HL-60/S4 (cell line): Measurements from ENCODE around the gene UXS1.
"Not testable (repeated sequence)": the region's sequence is repeated elsewhere in the genome, so short reads cannot be mapped to it uniquely, and the experiment has no call there.

Experiments used
- in situ Hi-C: fragments of 300-500 bp; cut with MboI; formaldehyde crosslinking; loops from 2 replicates; pipeline ENCODE4 v1.14.3; 2022; ENCODE audit warnings: low sequenced_read_pairs

UXS1 gene

GRCh38 chr2:106193977-106194778 is at the start of gene UXS1:
Gene UXS1 (minus strand): TSS chr2:106194301. CDS start chr2:106194241, 60 bp downstream.
- in situ Hi-C loops = no loop called here

- in situ Hi-C loops = not testable (repeated sequence)
Observed at GRCh38 chr2:106239491-106239890, 45.4 kb upstream of the UXS1 start.

- in situ Hi-C loops = not testable (repeated sequence)
Observed at GRCh38 chr2:106235392-106235791, 41.3 kb upstream of the UXS1 start.

GRCh38 chr2:106233350-106233706 is 39.2 kb upstream of the UXS1 start:
- in situ Hi-C loops = no loop called here

GRCh38 chr2:106232638-106233349 is 38.7 kb upstream of the UXS1 start:
- in situ Hi-C loops = no loop called here

DNA sequence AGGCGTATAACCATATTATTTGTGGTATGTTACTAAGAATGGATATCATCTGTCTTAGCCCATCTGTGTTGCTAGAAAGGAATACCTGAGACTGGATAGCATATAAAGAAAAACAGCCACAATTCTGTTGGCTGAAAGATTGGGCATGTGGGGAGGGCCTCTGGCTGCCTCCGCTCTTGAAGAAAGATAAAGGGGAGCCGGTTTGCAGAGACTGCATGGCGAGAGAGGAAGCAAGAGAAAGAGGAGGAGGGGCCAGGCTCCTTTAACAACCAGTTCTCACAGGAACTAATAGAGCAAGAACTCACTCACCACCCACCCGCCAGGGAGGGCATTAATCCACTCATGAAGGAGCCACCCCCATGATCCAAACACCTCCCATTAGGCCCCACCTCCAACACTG is 29.2 kb upstream of the UXS1 start:
- in situ Hi-C loops = no loop called here

- in situ Hi-C loops = not testable (repeated sequence)
Observed at GRCh38 chr2:106222057-106222456, 28.0 kb upstream of the UXS1 start.

GRCh38 chr2:106219813-106220212 is 25.7 kb upstream of the UXS1 start:
- in situ Hi-C loops = no loop called here

DNA sequence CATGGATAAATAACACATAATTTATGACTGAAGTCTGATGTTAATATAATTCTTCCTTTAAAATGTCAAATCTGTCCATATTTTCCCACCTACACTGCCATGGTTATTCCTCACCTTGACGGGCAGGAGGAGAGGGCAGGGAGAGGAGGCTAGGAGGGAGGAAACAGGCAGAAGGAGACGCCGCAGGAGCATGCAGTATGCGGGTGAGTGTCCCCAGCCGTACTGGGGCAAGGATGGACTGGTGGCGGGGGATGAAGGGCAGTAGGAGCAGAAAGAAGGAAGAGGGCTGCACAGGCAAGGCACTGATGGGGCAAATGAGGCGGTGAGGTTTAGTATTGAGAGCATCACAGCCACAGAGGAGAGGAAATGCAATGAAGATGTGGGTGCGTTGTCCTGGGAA is 25.1 kb upstream of the UXS1 start:
- in situ Hi-C loops = not testable (repeated sequence)

DNA sequence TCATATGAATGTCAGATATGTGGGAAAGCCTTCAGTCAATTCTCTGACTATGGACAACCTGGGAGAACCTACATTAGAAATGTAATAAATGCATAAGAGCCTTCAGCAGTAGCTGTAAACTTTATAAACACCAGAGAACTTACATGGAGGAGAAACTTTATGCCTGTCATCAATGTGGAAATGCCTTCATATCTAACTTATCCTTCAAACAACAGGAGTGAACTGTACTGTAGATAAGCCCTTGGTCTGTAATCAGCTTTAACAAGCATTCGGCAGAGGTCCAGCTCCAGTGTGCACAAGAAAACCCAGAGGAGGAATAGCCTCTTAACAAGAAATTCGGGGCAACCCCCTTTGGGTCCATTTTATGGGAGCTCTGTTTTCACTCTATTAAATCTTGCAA is 14.8 kb upstream of the UXS1 start:
- in situ Hi-C loops = no loop called here

DNA sequence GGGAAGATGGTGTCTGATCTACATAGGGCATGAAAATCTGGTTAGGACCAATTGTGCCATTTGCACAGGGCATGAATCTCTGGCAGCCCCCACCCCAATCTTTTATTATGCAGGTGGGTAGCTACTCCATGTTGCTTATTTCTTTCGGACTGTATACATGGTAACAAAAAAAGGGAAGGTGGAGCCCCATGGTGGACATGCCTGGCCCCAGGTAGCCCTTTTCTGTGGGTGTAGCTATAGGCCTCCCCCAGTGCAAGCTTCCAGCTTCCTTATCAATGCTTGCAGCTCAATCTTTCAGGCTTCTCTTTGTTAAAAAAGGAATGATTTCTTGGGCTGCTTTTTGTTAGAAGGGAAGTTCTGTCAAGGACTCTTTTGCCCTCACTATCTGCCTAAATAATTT is 14.3 kb upstream of the UXS1 start:
- in situ Hi-C loops = no loop called here

GRCh38 chr2:106207246-106207645 is 13.1 kb upstream of the UXS1 start:
- in situ Hi-C loops = no loop called here

DNA sequence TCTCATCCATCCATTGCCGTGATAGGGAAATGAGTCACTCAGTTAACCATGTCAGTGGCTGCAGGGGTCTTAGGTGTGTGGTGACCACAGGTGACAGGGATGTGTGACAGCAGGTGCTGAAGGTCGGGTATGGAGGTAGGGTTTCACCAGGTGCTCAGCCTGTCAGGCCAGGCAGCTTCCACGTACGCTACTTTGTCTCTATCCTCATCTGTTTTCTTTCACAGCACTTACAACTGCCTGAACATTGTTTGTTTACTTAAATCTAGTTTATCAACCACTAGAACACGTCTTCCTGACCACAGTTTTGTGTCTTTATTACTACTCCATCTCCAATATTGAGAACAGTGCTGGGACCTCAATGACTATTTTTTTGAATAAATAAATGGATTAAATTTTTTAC is 11.4 kb upstream of the UXS1 start:
- in situ Hi-C loops = no loop called here

DNA sequence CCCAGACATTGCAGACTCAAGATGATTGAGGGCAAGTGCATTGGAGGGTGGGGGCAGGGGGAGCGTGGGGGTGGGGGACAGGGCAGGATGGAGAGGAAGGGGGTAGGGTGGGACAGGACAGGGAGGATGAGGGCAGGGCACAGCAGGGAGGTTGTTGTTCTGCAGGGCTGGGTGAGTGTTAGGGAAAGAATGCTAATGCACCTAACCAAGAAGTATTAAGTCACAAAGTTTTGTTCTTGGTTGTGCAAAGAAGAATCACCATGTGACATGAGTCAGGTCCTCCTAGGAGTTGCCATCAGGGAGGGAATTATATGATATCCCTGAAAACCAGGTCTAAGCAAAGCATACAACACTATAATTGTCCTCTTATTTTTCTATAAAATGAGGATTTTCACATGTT is 10.4 kb upstream of the UXS1 start:
- in situ Hi-C loops = not testable (repeated sequence)

GRCh38 chr2:106201661-106202060 is 7.6 kb upstream of the UXS1 start:
- in situ Hi-C loops = no loop called here

DNA sequence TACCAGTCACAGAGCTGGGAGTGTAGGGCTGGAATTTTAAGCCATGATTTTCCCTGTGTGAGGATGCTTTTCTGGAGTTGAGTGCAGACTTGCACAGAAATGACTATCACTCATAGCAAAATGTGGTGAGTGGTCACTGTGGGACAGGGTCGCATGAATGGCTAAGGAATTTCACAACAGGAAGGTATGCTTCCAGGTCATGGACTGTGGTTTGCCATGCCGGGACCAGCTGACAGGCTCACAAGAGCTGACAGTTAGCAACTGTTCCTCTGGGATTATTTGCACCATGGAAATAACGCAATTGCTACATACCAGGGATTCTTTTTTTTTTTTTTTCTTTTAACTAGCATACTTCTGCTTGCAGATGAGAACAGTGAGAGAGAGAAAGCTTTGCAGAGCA is 3.8 kb upstream of the UXS1 start:
- in situ Hi-C loops = no loop called here

- in situ Hi-C loops = no loop called here
Observed at GRCh38 chr2:106195981-106196380, 1.9 kb upstream of the UXS1 start.

DNA sequence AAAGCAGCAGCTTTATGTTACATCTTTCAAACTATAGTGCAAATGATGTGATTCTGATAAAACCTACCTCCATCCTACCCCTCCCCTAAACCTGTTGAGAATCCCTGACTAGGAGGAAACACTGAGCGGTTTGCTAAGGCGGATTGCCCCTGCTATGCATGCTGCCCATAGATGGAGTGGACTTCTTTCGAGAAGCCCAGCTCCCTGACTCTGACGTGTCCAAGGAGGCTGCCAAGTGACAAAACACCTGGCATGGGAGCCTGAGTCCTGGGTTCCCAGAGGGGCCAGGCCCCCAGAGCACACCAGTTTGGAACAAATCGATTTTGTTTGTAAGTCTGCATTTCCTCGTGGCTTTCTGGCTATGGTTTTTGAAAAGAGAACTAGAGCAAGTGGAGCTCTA is 1.4 kb upstream of the UXS1 start:
- in situ Hi-C loops = no loop called here

DNA sequence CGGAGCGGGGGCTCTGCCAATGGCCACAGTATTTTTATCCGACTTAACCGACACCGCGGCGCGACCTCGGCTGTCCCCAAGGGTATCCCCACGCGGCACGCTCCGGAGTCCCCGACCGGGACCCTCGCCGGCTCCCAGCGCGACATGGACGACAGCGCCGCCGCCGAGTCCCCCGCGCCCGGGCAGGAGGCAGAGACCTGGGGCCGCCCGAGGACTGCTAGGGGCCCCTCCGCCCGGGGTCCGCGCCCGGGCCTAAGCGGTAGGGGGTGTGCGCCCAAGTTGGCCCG is 468 bp downstream of the UXS1 start:
- in situ Hi-C loops = no loop called here

DNA sequence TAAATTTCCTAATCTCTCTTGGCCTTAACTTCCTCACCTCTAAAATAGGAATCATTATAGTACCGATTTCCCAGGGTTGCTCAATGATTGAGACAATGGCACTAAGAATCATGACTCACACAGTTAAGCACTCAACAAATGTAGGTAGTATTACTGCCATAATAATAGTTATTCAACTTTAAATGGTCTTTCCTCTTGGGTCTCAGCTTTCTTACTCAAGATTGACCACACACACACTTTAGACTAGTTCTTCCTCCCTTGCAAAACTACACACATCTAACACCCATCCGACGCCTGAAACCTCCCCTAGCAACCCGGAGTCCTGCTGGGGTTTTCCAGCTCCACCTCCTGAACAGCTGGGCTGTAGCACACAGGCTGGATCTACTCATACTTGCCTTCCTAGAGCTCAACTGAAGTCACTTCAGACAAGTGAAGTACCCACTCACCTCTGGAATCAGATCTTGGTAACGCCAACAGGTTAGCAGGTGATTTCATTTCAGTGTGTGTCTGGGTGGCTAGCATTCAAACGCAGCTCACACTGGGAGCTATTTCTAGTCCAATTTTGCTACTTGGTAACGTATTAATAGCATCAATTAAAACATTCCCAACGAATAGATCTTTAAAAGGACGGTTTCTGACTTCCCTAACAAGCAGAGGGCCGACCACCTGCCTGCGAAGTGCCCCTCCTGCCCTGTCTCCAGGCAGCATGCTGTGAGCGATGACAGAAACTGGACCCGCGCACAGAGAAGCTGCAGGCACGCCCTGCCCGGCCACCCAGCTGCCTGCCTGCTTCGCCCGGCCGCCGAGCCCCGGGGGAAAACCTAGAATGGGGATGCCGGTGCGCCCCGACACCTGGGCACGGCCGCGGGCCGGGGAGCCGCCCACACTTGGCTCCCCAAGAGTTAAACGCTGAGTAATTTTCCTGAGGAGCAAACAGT is 1.1 kb downstream of the UXS1 start:
- in situ Hi-C loops = no loop called here

DNA sequence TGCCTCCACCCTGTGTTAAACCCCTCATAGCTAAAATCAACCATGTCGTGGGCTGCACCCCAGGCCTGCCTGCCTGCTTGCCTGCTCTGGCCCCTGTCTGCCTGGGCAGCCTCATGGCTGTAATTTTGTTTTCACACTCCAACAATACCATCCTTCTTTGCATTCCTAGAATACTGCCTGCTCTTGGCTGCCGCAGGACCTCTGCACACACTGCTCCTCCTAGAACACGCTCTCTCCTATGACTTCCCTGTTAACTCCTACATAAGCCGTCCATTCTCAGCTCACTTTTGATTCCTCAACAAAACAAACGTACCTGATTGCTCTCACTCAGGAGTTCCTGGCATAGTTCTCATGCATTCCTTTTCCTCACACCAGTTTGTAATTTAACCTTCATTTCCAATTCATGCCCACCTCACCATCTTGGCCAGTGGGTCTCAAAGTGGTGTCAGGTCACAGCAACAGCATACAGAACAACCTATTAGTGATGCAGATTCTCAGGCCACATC is 2.5 kb downstream of the UXS1 start:
- in situ Hi-C loops = no loop called here
